Body of pancreas (tissue), 4 donors: Measurements from ENCODE around the gene CDKN2C.

Source experiments
- CTCF ChIP-seq, 7 experiments: fragments of 450-650 bp in 4 of 7; fragments of 200-600 bp in 3 of 7; sonication (generic) in 3 of 7; IDR thresholded peaks; one replicate each; pipeline ENCODE4 v1.5.1; 2016 to 2019; ENCODE audit warnings: antibody characterized with exemption in 7 of 7
- POLR2A ChIP-seq, 3 donors: fragments of 450-650 bp; IDR thresholded peaks; one replicate each; pipeline ENCODE4 v1.6.1; 2016; ENCODE audit warnings: antibody characterized with exemption in 3 of 3, mild to moderate bottlenecking in 2 of 3

- TF ChIP-seq CTCF (IDR thresholded peaks at IDR 0.05) (no peak), POLR2A (IDR thresholded peaks at IDR 0.05) (no peak)
Observed at GRCh38 chr1:50940291-50940690, 29.8 kb upstream of the CDKN2C start.
